ENCODE measurements around the gene PABPN1L.

PABPN1L gene

DNA sequence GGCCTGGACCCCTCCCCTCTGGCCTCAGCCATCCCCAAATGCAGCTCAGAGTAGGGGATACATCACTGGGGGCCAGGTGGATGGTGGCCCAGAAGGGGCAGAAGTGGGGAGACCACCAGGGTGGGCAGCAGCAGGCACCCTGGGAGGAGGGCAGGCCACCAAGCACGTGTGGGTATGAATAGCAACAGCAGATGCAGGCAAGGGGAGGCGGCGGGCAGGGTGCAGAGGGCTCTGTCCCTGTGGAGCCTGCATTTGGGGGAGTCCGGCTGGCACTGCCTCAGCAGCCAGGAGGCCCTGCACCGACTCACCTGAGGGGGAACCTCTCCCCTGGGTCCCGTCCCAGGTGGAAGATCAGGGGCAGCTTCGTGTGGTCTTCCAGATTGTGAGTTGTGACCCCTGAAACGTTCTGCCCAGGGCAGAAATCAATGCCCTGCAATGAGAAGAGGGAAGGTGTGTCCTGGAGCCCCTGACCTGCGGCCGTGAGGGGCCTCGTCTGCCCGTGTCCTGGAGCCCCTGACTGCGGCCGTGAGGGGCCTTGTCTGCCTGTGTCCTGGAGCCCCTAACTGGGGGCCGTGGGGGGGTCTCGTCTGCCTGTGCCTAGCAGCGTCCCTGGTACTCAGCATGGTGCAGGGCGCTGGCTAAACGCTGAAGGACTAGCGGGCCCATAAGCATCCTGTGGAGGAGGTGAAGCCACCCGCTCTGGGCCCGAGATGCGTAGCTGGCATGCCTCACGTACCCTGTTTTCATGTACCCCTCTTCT, 44.0 kb downstream of the PABPN1L start:
- Mint-ChIP-seq H3K9me3 (no peaks in the 10 kb centered on the region), H3K36me3 (ENCODE audit: low read depth) (peaks cover 95% of the 10 kb centered on the region), H3K4me3 (no peak overlapping the region), H3K27me3 (no peaks in the 10 kb centered on the region), H3K4me1 (ENCODE audit: low read depth) (peaks cover 5% of the 10 kb centered on the region), H3K27ac (no peak overlapping the region)
- intact Hi-C loops (cut with micrococcal nuclease), result no loop called here

DNA sequence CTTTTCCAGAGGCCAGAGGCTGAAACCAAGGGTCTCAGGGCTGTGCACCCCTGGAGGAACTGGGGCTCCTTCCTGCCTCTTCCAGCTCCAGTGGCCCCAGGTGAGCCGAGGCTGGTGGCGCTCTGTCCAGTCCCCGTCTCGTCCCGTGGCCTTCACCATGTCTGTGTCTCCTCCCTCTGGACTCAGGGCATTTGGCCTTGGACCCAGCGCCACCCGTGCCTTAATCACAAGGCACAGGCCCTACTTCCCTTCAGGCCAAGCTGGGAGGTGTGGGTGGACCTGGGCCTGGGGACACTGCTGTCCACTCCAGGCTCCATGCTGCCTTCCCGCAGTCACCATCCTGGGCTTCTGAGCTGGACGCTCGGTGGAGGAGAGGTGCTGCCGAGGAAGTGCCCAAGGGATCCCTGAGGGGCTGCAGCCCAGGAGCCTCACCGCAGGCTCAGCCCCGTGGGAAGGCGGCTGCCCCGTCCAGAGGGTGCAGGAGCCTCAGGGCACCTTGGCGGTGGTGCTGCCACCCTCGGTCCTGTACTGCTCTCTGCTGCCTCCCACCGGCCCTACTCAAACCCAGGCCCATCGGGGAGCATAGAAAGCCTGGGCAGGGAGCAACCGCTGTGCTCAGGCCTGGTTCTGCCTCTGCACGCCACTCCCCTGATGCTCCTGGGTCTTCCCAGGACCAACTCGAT, 45.2 kb downstream of the PABPN1L start:
- peaks cover 5% of the 10 kb centered on the region for H3K4me1 Mint-ChIP-seq (ENCODE audit: low read depth)
- no peaks in the 10 kb centered on the region for H3K27me3 Mint-ChIP-seq
- peaks cover 95% of the 10 kb centered on the region for H3K36me3 Mint-ChIP-seq (ENCODE audit: low read depth)
- H3K9me3 Mint-ChIP-seq, result no peaks in the 10 kb centered on the region
- intact Hi-C loops (cut with micrococcal nuclease), result no loop called here
- H3K27ac Mint-ChIP-seq, result no peak overlapping the region
- no peak overlapping the region for H3K4me3 Mint-ChIP-seq

DNA sequence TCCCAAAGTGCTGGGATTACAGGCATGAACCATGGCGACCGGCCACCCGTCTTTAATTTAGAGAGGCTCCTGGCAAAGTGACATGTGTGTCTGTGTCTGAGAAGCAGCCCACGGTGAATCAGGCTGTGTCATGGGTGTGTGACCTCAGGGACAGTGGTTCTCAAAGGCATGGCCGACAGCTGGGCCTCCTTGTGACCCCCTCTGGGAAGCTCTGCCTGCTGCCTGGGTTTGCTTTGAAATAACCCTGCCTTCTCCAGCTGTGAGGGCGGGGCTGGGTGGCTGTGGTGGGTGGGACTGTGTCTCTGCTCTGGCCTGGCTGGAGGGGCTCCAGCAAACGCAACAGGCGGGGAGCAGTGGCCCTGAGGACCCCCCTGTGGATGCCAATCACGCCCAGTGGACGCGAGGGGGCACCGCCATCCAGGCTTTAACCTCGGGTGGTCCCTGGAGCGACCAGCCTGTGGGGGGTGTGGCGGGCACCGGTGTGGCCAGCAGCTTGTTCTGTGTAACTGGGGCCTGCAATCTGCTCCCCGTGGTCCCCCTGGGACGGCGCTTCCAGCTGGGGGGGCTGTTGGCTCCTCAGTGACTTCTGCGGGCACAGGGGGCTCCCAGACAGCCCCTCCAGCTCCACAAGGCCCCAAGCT, 46.0 kb downstream of the PABPN1L start:
- peaks cover 88% of the 10 kb centered on the region for H3K36me3 Mint-ChIP-seq (ENCODE audit: low read depth)
- H3K27me3 Mint-ChIP-seq, result no peaks in the 10 kb centered on the region

DNA sequence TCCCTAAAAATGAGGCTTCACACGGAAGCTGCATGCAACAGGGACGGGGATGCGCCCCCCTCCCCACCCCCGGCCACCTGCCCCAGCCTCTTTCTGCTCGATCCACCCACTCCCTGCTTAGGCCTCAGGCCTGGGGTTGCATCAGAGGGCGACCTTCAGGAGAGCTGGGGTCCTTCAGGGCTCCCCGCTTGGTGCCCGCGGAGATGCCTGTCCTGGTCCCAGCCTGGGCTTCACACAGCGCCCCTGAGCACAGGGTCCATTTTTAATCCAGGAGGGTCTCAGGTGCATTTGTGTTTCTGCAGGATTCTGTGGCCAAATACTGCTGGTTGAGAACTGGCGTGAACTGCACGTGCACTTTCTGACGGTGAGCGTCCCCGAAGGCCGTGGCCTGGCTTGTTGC, 47.3 kb downstream of the PABPN1L start:
- Mint-ChIP-seq H3K9me3 (no peaks in the 10 kb centered on the region), H3K27ac (no peak overlapping the region), H3K4me1 (ENCODE audit: low read depth) (peaks cover 10% of the 10 kb centered on the region), H3K4me3 (no peak overlapping the region), H3K36me3 (ENCODE audit: low read depth) (peaks cover 74% of the 10 kb centered on the region), H3K27me3 (no peaks in the 10 kb centered on the region)
- intact Hi-C loops (cut with micrococcal nuclease), result no loop called here

More for the DNA sequence above, 46.0 kb downstream of the PABPN1L start:
- intact Hi-C loops (cut with micrococcal nuclease), result no loop called here
- Mint-ChIP-seq H3K27ac (no peak overlapping the region), H3K4me3 (no peak overlapping the region), H3K9me3 (no peaks in the 10 kb centered on the region), H3K4me1 (ENCODE audit: low read depth) (peaks cover 8% of the 10 kb centered on the region)

DNA sequence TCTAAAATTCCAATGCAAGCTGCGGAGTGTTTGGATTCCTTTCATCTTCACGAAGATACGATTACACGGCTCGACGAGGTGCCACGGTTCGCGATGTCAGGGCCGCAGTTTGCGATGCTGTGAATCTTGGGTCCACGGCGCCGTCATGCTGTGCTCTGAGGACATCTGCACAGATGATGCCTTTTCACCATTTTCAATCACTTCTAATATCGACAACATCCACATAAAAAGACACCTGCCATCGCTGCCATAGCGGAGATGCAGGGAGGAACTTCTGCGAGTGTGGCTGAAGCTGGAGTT, 47.9 kb downstream of the PABPN1L start:
- no peaks in the 10 kb centered on the region for H3K9me3 Mint-ChIP-seq
- peaks cover 69% of the 10 kb centered on the region for H3K36me3 Mint-ChIP-seq (ENCODE audit: low read depth)
- no peaks in the 10 kb centered on the region for H3K27me3 Mint-ChIP-seq
- intact Hi-C loops (cut with micrococcal nuclease), result no loop called here
- H3K4me3 Mint-ChIP-seq, result no peak overlapping the region
- H3K4me1 Mint-ChIP-seq (ENCODE audit: low read depth), result peaks cover 10% of the 10 kb centered on the region
- H3K27ac Mint-ChIP-seq, result no peak overlapping the region

DNA sequence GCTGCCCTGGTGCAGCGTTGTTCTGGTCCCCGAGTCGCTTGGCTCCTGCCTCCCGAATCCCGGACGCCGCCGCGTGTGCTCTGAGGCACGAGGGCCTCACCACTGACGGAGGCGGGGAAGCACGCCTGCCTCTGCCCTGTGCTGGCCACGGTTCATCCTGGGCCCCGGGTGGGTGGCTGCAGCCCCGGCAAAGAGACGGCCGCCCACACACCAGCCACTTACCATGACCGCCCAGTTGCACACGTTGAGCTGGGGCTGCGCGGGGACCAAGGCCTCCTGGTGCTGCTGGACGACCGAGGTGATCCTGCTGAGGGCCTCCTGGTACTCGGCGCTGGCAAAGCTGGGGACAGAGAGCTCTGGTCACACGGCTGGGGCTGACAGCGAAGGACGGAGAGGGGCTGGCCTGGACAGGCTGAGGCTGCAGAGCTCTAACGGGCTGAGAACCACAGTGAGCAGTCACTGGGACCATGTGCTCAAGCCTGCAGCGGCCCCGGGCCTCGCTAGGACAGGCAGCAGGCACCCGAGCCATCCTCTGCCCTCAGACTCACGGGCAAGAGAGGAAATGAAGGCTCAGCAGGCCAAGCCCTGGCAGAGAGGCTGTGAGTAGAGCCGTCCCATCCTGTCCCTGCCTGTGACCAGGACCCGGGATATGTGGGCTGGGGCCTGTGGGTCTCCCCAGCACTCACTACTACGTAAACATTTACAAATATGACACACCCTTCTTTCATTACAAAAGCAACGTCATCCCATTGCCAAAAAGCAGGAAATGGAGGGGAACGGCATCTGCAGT, 48.5 kb downstream of the PABPN1L start:
- Mint-ChIP-seq H3K4me1 (ENCODE audit: low read depth) (peaks cover 10% of the 10 kb centered on the region), H3K27me3 (no peaks in the 10 kb centered on the region), H3K27ac (no peak overlapping the region), H3K4me3 (no peak overlapping the region), H3K9me3 (no peaks in the 10 kb centered on the region), H3K36me3 (ENCODE audit: low read depth) (peaks cover 65% of the 10 kb centered on the region)
- intact Hi-C loops (cut with micrococcal nuclease), result no loop called here

DNA sequence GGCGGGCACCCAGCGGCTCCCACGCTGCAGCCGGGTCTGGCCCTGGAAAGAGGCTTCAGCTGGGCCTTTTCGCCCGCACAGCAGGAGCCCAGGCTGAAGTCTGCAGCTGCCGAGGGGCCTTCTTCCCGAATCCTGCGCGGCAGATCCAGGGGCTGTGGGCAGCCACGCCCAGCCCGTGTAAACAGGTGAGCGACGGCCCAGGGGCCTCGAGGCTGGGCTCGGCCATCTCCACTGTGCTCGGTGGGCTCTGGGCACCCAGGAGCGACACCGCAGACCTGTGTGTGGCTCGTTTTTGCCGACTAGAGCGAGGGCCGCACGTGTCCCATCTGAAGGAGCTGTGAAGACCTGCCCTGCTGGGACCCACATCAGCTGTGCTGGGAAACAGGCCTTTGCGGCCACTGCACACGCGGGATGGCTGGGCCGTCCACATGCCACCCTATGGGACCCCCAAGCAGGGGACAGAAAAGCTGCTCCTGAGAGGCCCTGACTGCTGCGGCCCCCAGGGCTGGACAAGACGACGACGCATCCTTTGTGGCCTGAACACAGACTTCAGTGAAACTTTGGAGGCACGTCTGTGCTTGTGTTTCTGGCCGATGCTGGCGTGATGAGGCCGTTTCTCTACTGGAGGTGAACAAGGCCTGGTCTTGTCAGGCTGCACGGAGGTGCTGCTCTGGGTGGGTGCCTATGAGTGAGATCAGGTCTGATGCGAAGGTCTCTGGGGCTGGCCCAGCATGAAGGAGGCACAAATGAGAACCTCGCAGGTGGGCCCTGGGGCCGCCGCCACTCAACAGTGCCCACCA, 49.5 kb downstream of the PABPN1L start:
- Mint-ChIP-seq H3K9me3 (no peaks in the 10 kb centered on the region), H3K4me1 (ENCODE audit: low read depth) (peaks cover 13% of the 10 kb centered on the region), H3K27ac (no peak overlapping the region), H3K36me3 (ENCODE audit: low read depth) (peaks cover 55% of the 10 kb centered on the region), H3K27me3 (no peaks in the 10 kb centered on the region), H3K4me3 (no peak overlapping the region)
- intact Hi-C loops (cut with micrococcal nuclease), result no loop called here

DNA sequence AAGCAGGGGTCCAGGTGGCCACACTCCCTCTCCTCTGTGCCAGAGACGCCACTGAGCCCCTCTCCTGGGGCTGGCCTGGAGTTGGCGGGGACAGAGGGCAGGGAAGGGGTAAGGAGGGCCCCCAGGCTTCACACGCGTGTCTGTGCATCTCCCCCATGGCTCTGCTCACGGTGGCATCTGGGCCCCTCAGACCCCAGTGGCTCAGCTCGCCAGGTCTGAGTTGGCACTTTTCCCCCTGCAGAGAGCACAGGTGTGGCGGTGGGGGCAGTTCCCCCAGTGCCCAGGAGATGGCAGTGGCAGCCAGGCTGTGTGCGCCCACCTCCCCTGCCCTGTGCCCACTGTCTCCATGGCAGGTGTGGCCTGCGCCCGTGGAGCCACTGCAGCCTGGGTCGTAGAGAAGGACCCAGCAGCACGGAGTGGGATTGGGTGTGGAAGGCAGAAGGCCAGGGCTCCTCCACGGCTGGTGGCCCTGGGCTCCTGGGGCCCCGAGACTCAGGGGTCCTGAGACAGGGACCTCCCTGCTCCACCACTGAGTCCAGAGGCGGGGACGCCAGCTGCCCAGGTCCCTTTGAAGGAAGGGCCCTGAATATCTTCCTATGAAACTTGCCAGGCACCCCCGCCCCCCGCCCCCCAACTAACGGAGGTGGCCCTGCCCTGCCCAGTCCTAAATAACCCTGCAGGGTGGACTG, 50.4 kb downstream of the PABPN1L start:
- no peaks in the 10 kb centered on the region for H3K9me3 Mint-ChIP-seq
- H3K4me3 Mint-ChIP-seq, result no peak overlapping the region
- no peaks in the 10 kb centered on the region for H3K27me3 Mint-ChIP-seq
- H3K4me1 Mint-ChIP-seq (ENCODE audit: low read depth), result peaks cover 17% of the 10 kb centered on the region
- peaks cover 55% of the 10 kb centered on the region for H3K36me3 Mint-ChIP-seq (ENCODE audit: low read depth)
- intact Hi-C loops (cut with micrococcal nuclease), result no loop called here
- H3K27ac Mint-ChIP-seq, result no peak overlapping the region

DNA sequence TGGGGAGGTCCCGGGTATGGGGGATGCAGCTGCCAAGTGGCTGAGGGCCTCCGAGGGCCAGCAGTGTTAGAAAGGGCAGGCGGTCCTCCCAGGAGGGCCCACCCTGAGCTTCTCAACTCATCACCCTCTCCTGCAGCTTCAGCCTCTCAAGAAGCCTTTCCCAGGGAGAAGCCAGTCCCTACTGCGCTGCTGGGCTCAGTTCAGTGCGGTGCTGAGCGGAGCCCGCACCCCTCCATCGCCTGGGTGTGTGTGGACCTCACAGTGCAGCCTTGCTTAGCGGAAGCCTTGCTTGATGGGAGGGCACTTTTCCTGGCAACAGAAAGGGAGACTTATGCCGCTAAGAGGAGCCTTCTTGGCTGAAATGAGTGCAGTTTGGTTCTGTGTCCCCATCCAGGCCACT, 51.2 kb downstream of the PABPN1L start:
- intact Hi-C loops (cut with micrococcal nuclease), result no loop called here
- Mint-ChIP-seq H3K36me3 (ENCODE audit: low read depth) (peaks cover 55% of the 10 kb centered on the region), H3K4me3 (no peak overlapping the region), H3K27me3 (no peaks in the 10 kb centered on the region), H3K9me3 (no peaks in the 10 kb centered on the region), H3K4me1 (ENCODE audit: low read depth) (peaks cover 25% of the 10 kb centered on the region), H3K27ac (no peak overlapping the region)

DNA sequence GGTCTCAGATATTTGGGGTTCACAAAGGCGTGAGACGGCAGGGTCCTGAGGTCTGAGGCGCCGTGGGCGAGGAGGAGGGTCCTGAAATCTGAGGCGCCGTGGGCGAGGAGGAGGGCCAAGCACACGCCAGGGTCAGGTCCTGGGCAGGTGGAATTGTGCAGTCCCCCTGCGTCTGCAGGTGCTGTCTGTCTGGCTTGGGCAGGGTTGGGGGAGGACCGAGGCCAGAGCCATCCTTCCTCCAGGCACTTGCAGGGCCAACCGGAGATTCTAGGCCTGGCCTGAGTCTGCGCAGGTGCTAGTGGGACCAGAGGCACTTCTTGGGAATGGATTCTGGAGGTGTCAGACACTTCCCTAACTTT, 52.3 kb downstream of the PABPN1L start:
- Mint-ChIP-seq H3K27ac (no peak overlapping the region), H3K36me3 (ENCODE audit: low read depth) (peaks cover 57% of the 10 kb centered on the region), H3K4me1 (ENCODE audit: low read depth) (peaks cover 36% of the 10 kb centered on the region), H3K27me3 (no peaks in the 10 kb centered on the region), H3K9me3 (no peaks in the 10 kb centered on the region), H3K4me3 (no peak overlapping the region)
- intact Hi-C loops (cut with micrococcal nuclease), result loop anchor here (5.0 kb wide), 3 partner anchors 123 to 403 kb away; partner anchors contain the start of gene ZNF778
